ENCODE results near the gene BCKDHA. TPM values are rescaled to one million over a fixed set of nuclear protein-coding genes. Genes with fewer than 3 reads are reported as not detected.

The BCKDHA gene
- total and polyA plus RNA-seq, 9 of the 15 experiments (the other 6 are each of a cell fraction or from before 2014, with no cell fraction given) = 4.5 to 52.5 (median 14.1) TPM

- no peak for TF ChIP-seq ZNF717 (CRISPR knock-in tag; IDR thresholded peaks at IDR 0.05)
- TF ChIP-seq ZNF133 (CRISPR knock-in tag; IDR thresholded peaks at IDR 0.05) = no peak
- peak; percentile 87 for TF ChIP-seq SMARCC2 (IDR thresholded peaks at IDR 0.05; ENCODE audit: low read depth)
- no peak for TF ChIP-seq ZNF23 (CRISPR knock-in tag; IDR thresholded peaks at IDR 0.05)
- TF ChIP-seq SNAPC5 (CRISPR knock-in tag; IDR thresholded peaks at IDR 0.05) = no peak
- no peak for TF ChIP-seq ZC3H8 (IDR thresholded peaks at IDR 0.05)
- no peak for TF ChIP-seq LCOR (CRISPR knock-in tag; IDR thresholded peaks at IDR 0.05)
- no peak for TF ChIP-seq FOXJ2 (tag; IDR thresholded peaks at IDR 0.05)
- TF ChIP-seq ZNF639 (CRISPR knock-in tag; conservative IDR thresholded peaks at IDR 0.05 in 1 of 2, IDR thresholded peaks at IDR 0.05 in 1 of 2) = peak in 1 of 2 experiments; percentile 78; a peak in 2 of 4 replicates
- TF ChIP-seq, protein P1, sequence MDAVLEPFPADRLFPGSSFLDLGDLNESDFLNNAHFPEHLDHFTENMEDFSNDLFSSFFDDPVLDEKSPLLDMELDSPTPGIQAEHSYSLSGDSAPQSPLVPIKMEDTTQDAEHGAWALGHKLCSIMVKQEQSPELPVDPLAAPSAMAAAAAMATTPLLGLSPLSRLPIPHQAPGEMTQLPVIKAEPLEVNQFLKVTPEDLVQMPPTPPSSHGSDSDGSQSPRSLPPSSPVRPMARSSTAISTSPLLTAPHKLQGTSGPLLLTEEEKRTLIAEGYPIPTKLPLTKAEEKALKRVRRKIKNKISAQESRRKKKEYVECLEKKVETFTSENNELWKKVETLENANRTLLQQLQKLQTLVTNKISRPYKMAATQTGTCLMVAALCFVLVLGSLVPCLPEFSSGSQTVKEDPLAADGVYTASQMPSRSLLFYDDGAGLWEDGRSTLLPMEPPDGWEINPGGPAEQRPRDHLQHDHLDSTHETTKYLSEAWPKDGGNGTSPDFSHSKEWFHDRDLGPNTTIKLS (IDR thresholded peaks at IDR 0.05; ENCODE audit: borderline replicate concordance, low read depth) = peak; percentile 61; the same call in 1 of the 2 replicates
- no peak for TF ChIP-seq SIN3A (IDR thresholded peaks at IDR 0.05; ENCODE audit: borderline replicate concordance in 2 of 2, control insufficient read depth in 1 of 2, low read depth in 2 of 2, low read length in 2 of 2)
- peak; percentile 96 for TF ChIP-seq FOSL1 (tag; conservative IDR thresholded peaks at IDR 0.05)
- TF ChIP-seq CREB3 (tag; conservative IDR thresholded peaks at IDR 0.05; ENCODE audit: low read depth) = peak; percentile 51
- no peak for TF ChIP-seq ZNF347 (CRISPR knock-in tag; IDR thresholded peaks at IDR 0.05; ENCODE audit: low read depth)
- TF ChIP-seq ZNF175 (CRISPR knock-in tag; IDR thresholded peaks at IDR 0.05; ENCODE audit: low read depth) = peak; percentile 46; the same call in 1 of the 2 replicates
- TF ChIP-seq SMARCA5 (IDR thresholded peaks at IDR 0.05) = no peak
- no peak for TF ChIP-seq NR3C1 (CRISPR knock-in tag; IDR thresholded peaks at IDR 0.05)
- peak; percentile 44; the same call in 1 of the 2 replicates for TF ChIP-seq HDAC2 (IDR thresholded peaks at IDR 0.05)
- TF ChIP-seq KDM2B (CRISPR knock-in tag; IDR thresholded peaks at IDR 0.05) = no peak
- TF ChIP-seq NFRKB (IDR thresholded peaks at IDR 0.05; ENCODE audit: low read depth) = peak; percentile 52
- peak in 1 of 2 experiments; percentile 83; a peak in 1 of 4 replicates for TF ChIP-seq RCOR1 (IDR thresholded peaks at IDR 0.05; ENCODE audit: borderline replicate concordance in 1 of 2, low read depth in 2 of 2, low read length in 2 of 2)
- TF ChIP-seq NCOA4 (IDR thresholded peaks at IDR 0.05; ENCODE audit: partially characterized antibody) = no peak
- no peak for TF ChIP-seq MTA1 (IDR thresholded peaks at IDR 0.05; ENCODE audit: borderline replicate concordance)
Observed at GRCh38 chr19:41367848-41368301, 29.7 kb upstream of the BCKDHA start (continued).

Data from K562 (cell line).